Fibroblast of skin of left quadriceps (primary cell): ENCODE results near the gene IRF8.
"Not testable (repeated sequence)": the region's sequence is repeated elsewhere in the genome, so short reads cannot be mapped to it uniquely, and the experiment has no call there.

ENCODE experiments used
- DNase-seq, 2 experiments: peaks; one replicate each; pipeline ENCODE4 v3.0.0-alpha.2; 2013; ENCODE audit warnings: low read depth in 2 of 2

Gene IRF8

GRCh38 chr16:85898521-85899442 lies at the start of gene IRF8:
Gene IRF8 (plus strand): TSS chr16:85899162. CDS start chr16:85903016, 3,854 bp downstream.
- no peak for DNase-seq

- DNase-seq, result no peak
Observed at GRCh38 chr16:85849388-85849787, 49.6 kb upstream of the IRF8 start.

GRCh38 chr16:85850344-85850880 lies 48.5 kb upstream of the IRF8 start:
- no peak for DNase-seq

GRCh38 chr16:85851034-85851785 lies 47.8 kb upstream of the IRF8 start:
- DNase-seq, result no peak

- no peak for DNase-seq
Observed at GRCh38 chr16:85853547-85854545, 45.1 kb upstream of the IRF8 start.

GRCh38 chr16:85854935-85855334 lies 44.0 kb upstream of the IRF8 start:
- DNase-seq, result no peak

- no peak for DNase-seq
Observed at GRCh38 chr16:85856079-85856478, 42.9 kb upstream of the IRF8 start.

- DNase-seq, result no peak
Observed at GRCh38 chr16:85856585-85856984, 42.4 kb upstream of the IRF8 start.

GRCh38 chr16:85857406-85857805 lies 41.6 kb upstream of the IRF8 start:
- no peak for DNase-seq

- DNase-seq, result not testable (repeated sequence)
Observed at GRCh38 chr16:85858571-85858970, 40.4 kb upstream of the IRF8 start.

GRCh38 chr16:85858984-85859817 lies 39.8 kb upstream of the IRF8 start:
- no peak for DNase-seq

- DNase-seq, result no peak
Observed at GRCh38 chr16:85859818-85860125, 39.2 kb upstream of the IRF8 start.

- DNase-seq, result no peak
Observed at GRCh38 chr16:85860413-85861094, 38.4 kb upstream of the IRF8 start.

- DNase-seq, result no peak
Observed at GRCh38 chr16:85861095-85861825, 37.7 kb upstream of the IRF8 start.

- DNase-seq, result no peak
Observed at GRCh38 chr16:85862476-85863383, 36.2 kb upstream of the IRF8 start.

- DNase-seq, result no peak
Observed at GRCh38 chr16:85863384-85863774, 35.6 kb upstream of the IRF8 start.

- DNase-seq, result no peak
Observed at GRCh38 chr16:85864965-85865364, 34.0 kb upstream of the IRF8 start.

- DNase-seq, result no peak
Observed at GRCh38 chr16:85867189-85867588, 31.8 kb upstream of the IRF8 start.
